H9 (cell line): ENCODE results near the gene MYO7A. TPM values are rescaled to one million over a fixed set of nuclear protein-coding genes. Genes with fewer than 3 reads are reported as not detected.

Experiments used
- DNase-seq: peaks from one replicate; pipeline ENCODE4 v3.0.0-alpha.2; 2017
- H2AFZ ChIP-seq: one replicate; pipeline ENCODE4 v1.6.1; 2013; ENCODE audit warnings: mild to moderate bottlenecking, low read length, control low read depth, moderate library complexity
- H2AK5ac ChIP-seq: 2 replicates; pipeline ENCODE4 v1.6.1; 2013; ENCODE audit warnings: low read length, control low read depth, mixed read lengths; ENCODE audit not compliant: insufficient read length
- H2BK120ac ChIP-seq: one replicate; pipeline ENCODE4 v1.6.1; 2013; ENCODE audit warnings: low read depth, mild to moderate bottlenecking, low read length, control low read depth, inconsistent platforms; ENCODE audit not compliant: poor library complexity, severe bottlenecking
- H2BK12ac ChIP-seq: 2 replicates; pipeline ENCODE4 v1.6.1; 2013; ENCODE audit warnings: low read length, control low read depth, mixed read lengths, low read depth; ENCODE audit not compliant: insufficient read length
- H2BK15ac ChIP-seq: 2 replicates; pipeline ENCODE4 v1.6.1; 2013; ENCODE audit warnings: low read depth, low read length, control low read depth
- H2BK20ac ChIP-seq: one replicate; pipeline ENCODE4 v1.6.1; 2013; ENCODE audit warnings: low read depth, mild to moderate bottlenecking, low read length, control low read depth, inconsistent platforms; ENCODE audit not compliant: poor library complexity, severe bottlenecking
- H2BK5ac ChIP-seq: 2 replicates; pipeline ENCODE4 v1.6.1; 2013; ENCODE audit warnings: low read length, control low read depth, mixed read lengths; ENCODE audit not compliant: insufficient read length
- H3K14ac ChIP-seq: 2 replicates; pipeline ENCODE4 v1.6.1; 2013; ENCODE audit warnings: low read length, control low read depth; ENCODE audit not compliant: insufficient read depth
- H3K18ac ChIP-seq: 2 replicates; pipeline ENCODE4 v1.6.1; 2013; ENCODE audit warnings: low read depth, mild to moderate bottlenecking, mixed read lengths, low read length, control low read depth; ENCODE audit not compliant: insufficient read length
- H3K23ac ChIP-seq: 2 replicates; pipeline ENCODE4 v1.6.1; 2013; ENCODE audit warnings: low read length, control low read depth, mixed read lengths, low read depth; ENCODE audit not compliant: insufficient read length
- H3K23me2 ChIP-seq: 2 replicates; pipeline ENCODE4 v1.6.1; 2013; ENCODE audit warnings: low read depth, mild to moderate bottlenecking, mixed read lengths, low read length, control low read depth; ENCODE audit not compliant: insufficient read length, poor library complexity, severe bottlenecking
- H3K27ac ChIP-seq: 2 replicates; pipeline ENCODE4 v1.5.1; 2013; ENCODE audit warnings: low read length, control low read depth, mixed read lengths, low read depth; ENCODE audit not compliant: insufficient read length
- H3K27me3 ChIP-seq: 2 replicates; pipeline ENCODE4 v1.6.1; 2013; ENCODE audit warnings: low read length, control low read depth, inconsistent platforms; ENCODE audit not compliant: insufficient read depth
- H3K4ac ChIP-seq: 2 replicates; pipeline ENCODE4 v1.6.1; 2013; ENCODE audit warnings: low read depth, mild to moderate bottlenecking, control low read depth, inconsistent platforms, low read length, moderate library complexity
- H3K4me1 ChIP-seq: 2 replicates; pipeline ENCODE4 v1.6.1; 2013; ENCODE audit warnings: low read length, control low read depth, inconsistent platforms; ENCODE audit not compliant: insufficient read depth
- H3K4me2 ChIP-seq: 2 replicates; pipeline ENCODE4 v1.6.1; 2013; ENCODE audit warnings: low read length, control low read depth, mixed read lengths; ENCODE audit not compliant: insufficient read length, insufficient read depth
- H3K56ac ChIP-seq: 2 replicates; pipeline ENCODE4 v1.6.1; 2013; ENCODE audit warnings: low read depth, mild to moderate bottlenecking, mixed read lengths, low read length, control low read depth; ENCODE audit not compliant: insufficient read length
- H3K79me1 ChIP-seq: 2 replicates; pipeline ENCODE4 v1.6.1; 2013; ENCODE audit warnings: low read depth, mild to moderate bottlenecking, moderate library complexity, low read length, control low read depth, inconsistent platforms; ENCODE audit not compliant: insufficient read depth, poor library complexity, severe bottlenecking
- H3K79me2 ChIP-seq: 2 replicates; pipeline ENCODE4 v1.6.1; 2013; ENCODE audit warnings: low read length, control low read depth, inconsistent platforms; ENCODE audit not compliant: insufficient read depth
- H3K9ac ChIP-seq: 2 replicates; pipeline ENCODE4 v1.6.1; 2013; ENCODE audit warnings: low read length, control low read depth, mixed read lengths; ENCODE audit not compliant: insufficient read length; ENCODE audit errors: extremely low read depth
- H3K9me3 ChIP-seq: one replicate; pipeline ENCODE4 v1.6.1; 2013; ENCODE audit warnings: low read depth, low read length, inconsistent platforms; ENCODE audit not compliant: control insufficient read depth
- H3T11ph ChIP-seq: one replicate; pipeline ENCODE4 v1.6.1; 2013; ENCODE audit warnings: mild to moderate bottlenecking, low read length, control low read depth, inconsistent platforms
- H4K20me1 ChIP-seq: one replicate; pipeline ENCODE4 v1.6.1; 2013; ENCODE audit not compliant: control insufficient read depth, insufficient read length, insufficient read depth
- H4K5ac ChIP-seq: 2 replicates; pipeline ENCODE4 v1.6.1; 2013; ENCODE audit warnings: low read depth, mild to moderate bottlenecking, mixed read lengths, low read length, control low read depth; ENCODE audit not compliant: insufficient read length
- H4K8ac ChIP-seq: replicated peaks from 2 replicates; pipeline ENCODE4 v1.6.1; 2013; ENCODE audit warnings: low read length, control low read depth, mixed read lengths, low read depth; ENCODE audit not compliant: insufficient read length
- H4K91ac ChIP-seq: 2 replicates; pipeline ENCODE4 v1.6.1; 2013; ENCODE audit warnings: low read depth, mild to moderate bottlenecking, moderate library complexity, mixed read lengths, low read length, control low read depth; ENCODE audit not compliant: insufficient read length
- H3K27ac Mint-ChIP-seq, 3 experiments: 2 replicates in 2 of 3; 3 replicates in 1 of 3; pipeline ENCODE4 v1.8.0; 2020 to 2021; ENCODE audit warnings: mixed read lengths in 3 of 3, mild to moderate bottlenecking in 1 of 3, moderate library complexity in 1 of 3
- H3K27me3 Mint-ChIP-seq: 2 replicates; pipeline ENCODE4 v1.8.0; 2021; ENCODE audit warnings: low read depth, mild to moderate bottlenecking, moderate library complexity, mixed read lengths
- H3K36me3 Mint-ChIP-seq, 3 experiments: 2 replicates in 2 of 3; 3 replicates in 1 of 3; pipeline ENCODE4 v1.8.0; 2020 to 2021; ENCODE audit warnings: low read depth in 3 of 3, mixed read lengths in 3 of 3; ENCODE audit not compliant: insufficient read depth in 1 of 3
- H3K4me1 Mint-ChIP-seq, 2 experiments: 2 replicates each; pipeline ENCODE4 v1.8.0; 2020; ENCODE audit warnings: mixed read lengths in 2 of 2
- H3K4me3 Mint-ChIP-seq, 2 experiments: 2 replicates in 1 of 2; 3 replicates in 1 of 2; pipeline ENCODE4 v1.8.0; 2020 to 2021; ENCODE audit warnings: mild to moderate bottlenecking in 2 of 2, mixed read lengths in 2 of 2, moderate library complexity in 1 of 2
- H3K9me3 Mint-ChIP-seq, 2 experiments: 2 replicates in 1 of 2; 3 replicates in 1 of 2; pipeline ENCODE4 v1.8.0; 2020; ENCODE audit warnings: mild to moderate bottlenecking in 2 of 2, mixed read lengths in 2 of 2, moderate library complexity in 1 of 2
- CTCF ChIP-seq: fragments of 200-600 bp; sonication (generic); conservative IDR thresholded peaks from 3 replicates; pipeline ENCODE4 v1.8.0; 2021; ENCODE audit warnings: antibody characterized with exemption, mild to moderate bottlenecking
- WGBS: extraction: QIAGEN DNeasy Blood & Tissue Kit; methylation state at CpG from one replicate; pipeline ENCODE4 v1.1.7; 2013; ENCODE audit warnings: missing lambda C conversion rate, low lambda C conversion rate, mixed read lengths; ENCODE audit not compliant: insufficient read length; ENCODE audit errors: extremely low coverage; 5-methylcytosine and 5-hydroxymethylcytosine counted together
- total RNA-seq: library from RNA; stranded (reverse); gene quantifications from 2 replicates; pipeline ENCODE4 v1.2.1, GENCODE V29; 2021

The MYO7A gene
- total RNA-seq, 1 experiment from 2014 or later, result 1.6 TPM

- Mint-ChIP-seq H3K36me3 (no peaks in the 10 kb centered on the region), H3K4me1 (peaks cover 0 to 5% of the 10 kb centered on the region in 2 experiments; a peak in 2 of 4 replicates), H3K4me3 (no peak overlapping the region), H3K27me3 (peaks cover 1% of the 10 kb centered on the region; the same call in 1 of the 2 replicates), H3K27ac (peak overlapping the region in 1 of 3 experiments; percentile 57; a peak in 2 of 7 replicates), H3K9me3 (no peaks in the 10 kb centered on the region)
- H3K79me2 ChIP-seq, result no peaks in the 10 kb centered on the region
- H3K14ac ChIP-seq, result no peak overlapping the region
- H3K27me3 ChIP-seq, result no peaks in the 10 kb centered on the region
- DNase-seq, result no peak
- H2BK120ac ChIP-seq, result no peak overlapping the region
- no peak overlapping the region for H2AFZ ChIP-seq
- WGBS, result no CpG with 5 or more reads among the region's 10 CpGs
- H3K27ac ChIP-seq, result no peak overlapping the region
- no peak overlapping the region for H2BK20ac ChIP-seq
- H3K18ac ChIP-seq, result no peak overlapping the region
- H3K4me1 ChIP-seq, result no peaks in the 10 kb centered on the region
- H3K4me2 ChIP-seq, result no peak overlapping the region
- H3K23ac ChIP-seq, result no peak overlapping the region
- no peak for TF ChIP-seq CTCF
- H3K4ac ChIP-seq, result no peak overlapping the region
- no peak overlapping the region for H3K9ac ChIP-seq
- H4K91ac ChIP-seq, result no peak overlapping the region
- no peak overlapping the region for H2BK5ac ChIP-seq
- no peaks in the 10 kb centered on the region for H3K79me1 ChIP-seq
- H3K9me3 ChIP-seq, result no peaks in the 10 kb centered on the region
- no peak overlapping the region for H4K8ac ChIP-seq
- H2AK5ac ChIP-seq, result no peak overlapping the region
- H3K23me2 ChIP-seq, result no peaks in the 10 kb centered on the region
- no peaks in the 10 kb centered on the region for H4K20me1 ChIP-seq
- H4K5ac ChIP-seq, result no peak overlapping the region
- no peak overlapping the region for H2BK12ac ChIP-seq
- H3K56ac ChIP-seq, result no peak overlapping the region
- no peak overlapping the region for H2BK15ac ChIP-seq
- no peak overlapping the region for H3T11ph ChIP-seq
Measured at GRCh38 chr11:77207618-77208313, 79.7 kb downstream of the MYO7A start.
